Right renal pelvis (tissue), 4 donors: Measurements from ENCODE around the gene SMYD5. TPM values are rescaled to one million over a fixed set of nuclear protein-coding genes. Genes with fewer than 3 reads are reported as not detected.
A peak's percentile ranks its signal among the peaks of the same experiment; 100 is the strongest.

Experiments
- DNase-seq, 4 donors: peaks; one replicate each; pipeline ENCODE4 v3.0.0-alpha.2; 2013; ENCODE audit warnings: low read depth in 4 of 4, low spot score in 3 of 4, missing footprints in 1 of 4
- polyA plus RNA-seq, 4 donors: library from polyadenylated mRNA; unstranded; fragments of 120-200 nt; gene quantifications; one replicate each; pipeline ENCODE4 v1.2.1, GENCODE V29; 2013; ENCODE audit not compliant: insufficient read length in 4 of 4

The SMYD5 gene
- polyA plus RNA-seq, 4 donors, result 34.9 to 36.4 (median 35.5) TPM

DNA sequence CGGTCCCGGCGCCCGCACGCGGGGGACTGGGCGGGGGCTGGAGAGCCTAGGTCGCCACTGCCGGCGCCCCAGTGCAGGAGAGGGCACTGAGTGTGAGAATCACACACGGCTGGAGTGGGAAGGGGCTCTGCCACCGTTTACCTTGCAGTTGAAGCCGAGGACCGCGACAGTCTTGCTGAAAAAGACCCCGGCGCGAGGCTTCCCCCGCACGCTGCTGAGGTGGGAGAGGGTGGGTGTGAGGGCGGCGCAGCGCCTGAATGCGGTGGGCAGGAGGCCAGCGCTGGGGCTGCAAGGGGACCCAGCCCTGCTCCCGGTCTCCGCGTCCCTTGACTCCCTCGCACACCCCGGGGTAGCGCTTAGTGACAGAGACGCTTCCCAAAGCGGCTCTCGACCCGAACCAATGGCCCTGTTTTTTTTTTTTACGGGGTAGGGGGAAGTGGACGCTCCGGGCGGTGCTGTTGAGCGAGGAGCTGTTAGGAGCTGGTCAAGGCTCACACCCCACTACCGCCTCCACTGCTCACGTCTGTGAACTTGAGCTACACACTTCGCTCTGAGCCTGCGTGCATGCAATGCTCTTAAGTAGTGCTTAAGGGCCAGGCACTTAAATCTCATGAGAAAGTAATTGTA is 10.9 kb upstream of the SMYD5 start:
- no peak for DNase-seq

- no peak for DNase-seq
Observed at GRCh38 chr2:73205611-73206010, 8.4 kb upstream of the SMYD5 start.

DNA sequence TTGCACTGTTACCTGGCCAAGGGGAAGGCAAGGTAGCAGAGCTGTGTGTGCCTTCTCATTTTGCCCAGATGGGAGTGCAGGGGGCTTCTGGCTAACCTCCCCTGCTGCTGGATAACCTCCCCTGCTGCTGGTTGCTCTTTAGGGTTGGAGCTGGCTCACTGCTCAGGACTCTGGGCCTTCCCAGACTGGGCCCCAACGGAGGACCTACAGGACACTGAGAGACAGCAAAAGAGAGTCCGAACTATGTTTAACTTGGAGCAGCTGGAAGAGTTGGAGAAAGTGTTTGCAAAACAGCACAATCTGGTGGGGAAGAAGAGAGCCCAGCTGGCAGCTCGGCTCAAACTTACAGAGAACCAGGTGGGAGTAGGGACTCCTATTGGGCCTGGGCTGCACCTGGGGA is 5.8 kb upstream of the SMYD5 start:
- DNase-seq, result no peak

- DNase-seq, result no peak
Observed at GRCh38 chr2:73210019-73210418, 4.0 kb upstream of the SMYD5 start.

- DNase-seq, result no peak
Observed at GRCh38 chr2:73210696-73211095, 3.3 kb upstream of the SMYD5 start.

DNA sequence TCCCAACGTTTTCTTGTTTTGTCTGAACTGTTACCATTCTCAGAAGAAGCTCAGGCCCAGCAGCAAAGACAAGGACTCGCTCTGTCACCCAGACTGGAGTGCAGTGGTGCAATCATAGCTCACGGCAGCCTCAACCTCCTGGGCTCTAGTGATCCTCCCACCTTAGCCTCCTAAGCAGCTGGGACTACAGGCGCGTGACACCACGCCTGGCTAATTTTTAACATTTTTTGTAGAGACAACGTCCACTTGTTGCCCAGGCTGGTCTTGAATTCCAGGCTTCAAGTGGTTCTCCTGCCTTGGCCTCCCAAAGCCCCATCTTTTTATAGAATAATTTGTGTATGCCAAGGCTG is 2.0 kb upstream of the SMYD5 start:
- DNase-seq, result no peak

GRCh38 chr2:73212448-73213176 is 1.4 kb upstream of the SMYD5 start:
- DNase-seq, result peak in 1 of 4 donors; percentile 39

- DNase-seq, result no peak
Observed at GRCh38 chr2:73215254-73215653, 1.2 kb downstream of the SMYD5 start.

DNA sequence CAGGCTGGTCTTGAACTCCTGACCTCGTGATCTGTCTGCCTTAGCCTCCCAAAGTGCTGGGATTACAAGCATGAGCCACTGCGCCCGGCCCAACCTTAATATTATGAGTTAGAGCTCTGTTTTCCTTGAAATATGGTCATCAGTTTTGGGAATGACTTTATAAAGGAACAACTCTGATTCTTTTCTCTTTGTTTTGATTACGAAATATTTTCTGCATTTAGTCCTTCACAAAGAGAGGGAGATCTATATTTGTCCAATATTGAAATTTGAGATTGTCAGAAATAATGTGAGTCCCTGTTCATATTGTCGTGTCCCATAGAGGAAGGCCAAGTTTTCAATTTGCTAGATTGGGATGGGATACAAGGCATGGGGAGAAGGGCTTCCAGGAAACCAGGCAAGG is 3.1 kb downstream of the SMYD5 start:
- DNase-seq, result no peak

DNA sequence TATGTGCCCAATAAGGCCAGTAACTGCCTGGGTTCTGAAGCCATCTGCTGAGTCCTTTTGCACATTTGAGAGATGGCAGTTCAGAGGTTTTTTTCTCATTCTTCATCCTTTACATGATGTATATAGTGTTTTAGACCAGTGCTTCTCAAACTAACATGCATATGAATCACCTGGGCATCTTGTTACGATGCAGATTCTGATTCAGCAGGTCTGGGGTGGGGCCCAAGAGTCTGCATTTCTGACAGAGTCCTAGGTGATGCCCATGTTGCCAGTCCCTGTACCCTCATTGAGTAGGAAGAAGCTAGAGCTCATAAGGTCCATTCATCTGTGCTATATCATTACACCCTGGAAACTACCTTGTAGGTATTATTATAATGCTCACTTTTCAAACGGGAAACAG is 3.8 kb downstream of the SMYD5 start:
- DNase-seq, result no peak

DNA sequence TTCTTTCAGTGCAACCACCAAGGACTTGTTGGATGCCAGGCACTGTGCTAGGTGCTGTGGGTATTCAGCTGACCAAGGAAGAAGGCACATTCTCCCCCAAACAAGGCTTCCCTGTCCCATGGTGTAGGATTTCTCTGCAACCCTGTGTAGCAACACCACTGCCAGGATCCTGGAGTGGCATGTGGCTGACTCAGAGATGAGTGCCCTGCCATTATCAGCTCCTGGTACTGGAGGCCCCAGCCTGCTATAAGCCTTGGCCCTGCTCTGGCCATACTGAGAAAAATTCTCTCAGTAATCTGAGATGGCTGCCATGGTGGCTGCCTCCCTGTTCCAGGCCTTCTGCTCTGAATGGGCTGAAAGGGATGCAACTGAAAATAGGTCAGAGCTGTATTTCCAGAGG is 4.3 kb downstream of the SMYD5 start:
- no peak for DNase-seq

DNA sequence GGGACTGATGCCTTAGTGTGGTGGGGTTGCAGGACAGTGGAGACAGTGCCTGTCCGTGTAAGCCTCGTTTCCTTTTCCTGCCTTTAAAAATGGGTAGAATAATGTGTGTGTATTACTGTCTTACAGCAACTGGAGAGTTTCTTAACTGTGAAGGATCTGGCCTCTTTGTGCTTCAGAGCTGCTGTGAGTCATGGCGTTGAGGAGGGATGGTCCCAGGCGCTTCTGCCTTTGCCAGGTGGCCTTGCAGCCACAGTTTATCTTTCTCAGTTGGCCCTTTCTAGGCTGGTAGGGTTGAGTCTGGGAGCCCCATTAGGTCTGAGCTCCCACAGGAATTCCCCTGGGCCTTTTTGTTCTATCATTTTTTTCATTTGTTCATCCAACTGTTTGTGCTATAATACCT is 9.8 kb downstream of the SMYD5 start:
- DNase-seq, result no peak

GRCh38 chr2:73225513-73226360 is 11.7 kb downstream of the SMYD5 start:
- DNase-seq, result no peak

DNA sequence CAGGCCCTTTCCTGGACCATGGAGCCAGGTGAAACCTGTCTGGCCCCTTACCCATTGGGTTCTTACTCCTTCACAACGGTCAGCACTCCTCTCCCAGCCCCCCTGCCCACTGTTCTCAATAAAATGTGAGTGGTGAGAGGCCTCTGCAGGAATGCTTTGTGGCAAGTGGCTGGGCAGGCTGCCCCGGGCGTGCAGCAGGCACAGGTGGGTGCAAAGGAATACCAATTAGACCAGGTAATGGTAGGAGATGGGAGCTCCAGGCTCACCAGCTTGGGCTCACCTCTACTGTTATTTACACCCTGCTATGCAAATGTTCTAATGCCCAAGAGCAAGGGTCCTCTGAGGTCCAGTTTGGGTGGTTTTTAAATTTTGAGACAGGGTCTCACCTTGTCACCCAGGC is 13.0 kb downstream of the SMYD5 start:
- no peak for DNase-seq

DNA sequence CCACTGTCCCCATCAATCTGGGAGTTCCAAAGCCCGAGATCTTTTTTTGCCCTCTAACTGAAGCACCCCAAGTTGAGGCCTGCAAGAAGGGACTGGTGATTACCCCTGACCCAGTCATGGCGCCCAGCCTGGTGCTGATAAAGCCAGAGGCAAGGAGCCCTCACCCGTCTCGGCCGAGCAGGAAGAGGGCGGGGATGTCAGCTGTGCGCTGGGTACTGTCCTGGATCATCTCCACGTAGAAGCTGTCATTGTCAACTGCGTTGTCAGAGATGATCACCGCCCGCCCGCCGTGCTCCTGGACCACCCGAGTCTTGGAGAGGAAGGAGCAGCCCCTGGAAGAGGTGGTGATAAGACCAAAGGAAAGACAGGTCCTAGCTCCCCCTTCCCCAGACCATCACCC is 14.6 kb downstream of the SMYD5 start:
- DNase-seq, result no peak

GRCh38 chr2:73232403-73233153 is 18.5 kb downstream of the SMYD5 start:
- no peak for DNase-seq

DNA sequence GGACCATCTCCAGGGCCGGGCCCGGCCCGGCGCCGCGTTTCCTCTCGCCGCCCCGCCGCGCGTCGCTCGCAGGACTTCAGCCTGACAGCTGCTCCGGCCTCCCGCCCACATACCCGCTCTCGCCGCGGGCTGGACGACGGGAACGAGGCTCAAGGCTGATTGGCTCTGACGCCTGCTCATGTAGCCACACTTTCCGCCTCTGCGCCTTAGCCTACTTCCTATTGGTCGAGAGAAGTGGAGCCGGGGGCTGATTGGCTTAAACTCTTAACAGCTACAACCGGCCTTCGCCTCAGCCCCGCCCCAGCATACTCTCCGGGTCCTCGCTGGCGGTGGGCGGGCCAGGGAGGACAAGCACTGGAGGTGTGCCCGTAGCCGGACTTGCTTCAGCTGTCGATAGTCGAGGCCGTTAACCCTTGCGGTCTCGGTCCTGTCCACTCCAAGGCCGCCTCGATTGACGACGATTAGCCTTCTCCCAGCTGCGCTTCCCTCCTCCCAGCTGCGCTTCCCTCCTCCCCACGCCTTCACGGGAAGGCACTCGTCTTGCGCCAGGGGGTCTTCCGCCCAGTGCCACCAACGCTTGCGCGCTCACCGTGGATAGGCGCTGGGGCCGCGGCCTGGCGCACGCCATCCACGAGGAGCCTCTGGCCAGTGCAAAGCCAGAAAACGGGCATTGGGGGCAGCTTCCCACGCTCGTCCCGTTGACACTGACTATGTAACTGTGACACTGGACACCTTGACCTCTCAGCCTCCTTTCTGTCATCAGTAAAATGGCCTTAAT is 19.3 kb downstream of the SMYD5 start, which contains the start of gene PRADC1:
PRADC1 (minus strand) TSS at position 86 of the 778 bp plus-strand sequence; CDS start at position 7, 79 bp downstream.
- DNase-seq, result peak; percentile 96 to 99 (median 99)

- peak in 3 of 4 donors; percentile 74 to 87 (median 84) for DNase-seq
Observed at GRCh38 chr2:73233932-73234832, 20.1 kb downstream of the SMYD5 start, which contains the start of gene CCT7. Gene CCT7 (plus strand): TSS chr2:73234308. CDS start chr2:73234379, 71 bp downstream.
